ENCODE data around the gene GPR107. TPM values are rescaled to one million over a fixed set of nuclear protein-coding genes. Genes with fewer than 3 reads are reported as not detected.

The GPR107 gene
- total RNA-seq, 6 donors from 2014 or later: 26.5 to 44.4 (median 35.3) TPM

DNA sequence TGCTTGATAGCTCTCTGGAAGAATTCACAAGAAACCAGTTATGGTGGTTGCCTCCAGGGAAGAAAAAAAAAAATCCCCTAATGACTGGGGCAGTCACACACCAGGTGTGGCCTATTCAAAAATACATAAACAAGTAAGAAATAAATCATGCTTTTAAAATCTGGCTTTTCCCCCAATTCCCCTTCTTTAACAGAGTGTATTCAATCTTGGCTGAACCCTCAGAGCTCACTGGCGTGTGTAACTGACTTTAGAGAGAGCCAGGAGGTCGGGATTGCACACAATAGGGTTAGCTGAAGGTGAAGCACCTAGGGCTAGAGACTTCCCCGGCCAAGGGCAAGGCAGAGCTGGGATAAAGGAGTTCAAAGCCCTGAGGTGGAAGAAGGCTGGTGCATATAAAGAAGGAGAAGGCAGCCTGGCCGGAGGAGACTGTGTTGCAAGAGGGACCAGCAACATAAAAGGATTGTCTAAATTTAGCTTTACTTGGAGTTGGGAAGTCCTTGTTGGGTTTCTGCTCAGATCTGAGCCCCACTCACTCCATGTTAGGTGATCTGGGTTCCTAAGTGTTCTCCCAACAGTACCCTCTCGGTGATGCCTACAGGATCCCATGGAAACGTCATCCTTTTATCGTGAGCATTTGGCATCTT lies 30.4 kb upstream of the GPR107 start:
- ATAC-seq (ENCODE audit: low FRiP score in 2 of 2) (peak in 1 of 2 donors; percentile 23), DNase-seq (no peak)
- Histone ChIP-seq H3K36me3 (no peaks in the 10 kb centered on the region), H3K27me3 (no peaks in the 10 kb centered on the region), H3K4me3 (no peak overlapping the region), H3K9me3 (no peaks in the 10 kb centered on the region), H3K27ac (peak overlapping the region in 1 of 4 donors; percentile 22), H3K4me1 (peaks cover 5 to 32% (median 22%) of the 10 kb centered on the region in 4 donors)
- TF ChIP-seq POLR2AphosphoS5 (IDR thresholded peaks at IDR 0.05) (no peak), POLR2A (IDR thresholded peaks at IDR 0.05) (no peak), EP300 (IDR thresholded peaks at IDR 0.05) (no peak)
- TF ChIP-seq, protein P1, sequence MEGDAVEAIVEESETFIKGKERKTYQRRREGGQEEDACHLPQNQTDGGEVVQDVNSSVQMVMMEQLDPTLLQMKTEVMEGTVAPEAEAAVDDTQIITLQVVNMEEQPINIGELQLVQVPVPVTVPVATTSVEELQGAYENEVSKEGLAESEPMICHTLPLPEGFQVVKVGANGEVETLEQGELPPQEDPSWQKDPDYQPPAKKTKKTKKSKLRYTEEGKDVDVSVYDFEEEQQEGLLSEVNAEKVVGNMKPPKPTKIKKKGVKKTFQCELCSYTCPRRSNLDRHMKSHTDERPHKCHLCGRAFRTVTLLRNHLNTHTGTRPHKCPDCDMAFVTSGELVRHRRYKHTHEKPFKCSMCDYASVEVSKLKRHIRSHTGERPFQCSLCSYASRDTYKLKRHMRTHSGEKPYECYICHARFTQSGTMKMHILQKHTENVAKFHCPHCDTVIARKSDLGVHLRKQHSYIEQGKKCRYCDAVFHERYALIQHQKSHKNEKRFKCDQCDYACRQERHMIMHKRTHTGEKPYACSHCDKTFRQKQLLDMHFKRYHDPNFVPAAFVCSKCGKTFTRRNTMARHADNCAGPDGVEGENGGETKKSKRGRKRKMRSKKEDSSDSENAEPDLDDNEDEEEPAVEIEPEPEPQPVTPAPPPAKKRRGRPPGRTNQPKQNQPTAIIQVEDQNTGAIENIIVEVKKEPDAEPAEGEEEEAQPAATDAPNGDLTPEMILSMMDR (IDR thresholded peaks at IDR 0.05): no peak
- 77% methylated on average over 7 of the region's 7 CpGs for WGBS, 2 donors

DNA sequence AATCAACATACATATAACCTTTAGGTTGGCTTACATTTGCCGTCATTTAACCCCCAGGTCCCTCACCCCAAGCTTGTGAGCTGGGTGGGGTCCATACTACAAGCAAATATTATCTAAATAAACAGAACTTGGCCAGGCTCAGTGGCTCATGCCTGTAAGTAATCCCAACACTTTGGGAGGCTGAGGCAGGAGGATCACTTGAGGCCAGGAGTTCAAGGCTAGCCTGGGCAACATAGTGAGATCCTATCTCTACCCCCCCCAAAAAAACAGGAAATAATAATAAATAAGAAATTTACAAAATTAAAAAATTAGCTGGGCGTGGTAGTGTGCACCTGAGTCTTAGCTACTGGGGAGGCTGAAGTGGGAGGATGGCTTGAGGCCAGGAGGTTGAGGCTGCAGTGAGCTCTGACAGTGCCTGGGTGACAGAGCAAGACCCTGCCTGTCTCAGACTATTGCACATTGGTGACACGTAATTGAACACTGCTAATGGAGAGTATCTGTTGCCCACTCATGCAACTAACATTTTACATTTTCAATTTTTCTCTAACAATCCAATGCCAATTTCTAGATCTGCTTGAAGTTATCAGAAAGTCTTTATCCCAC lies 29.6 kb upstream of the GPR107 start:
- DNase-seq (no peak), ATAC-seq (ENCODE audit: low FRiP score in 2 of 2) (no peak)
- WGBS, 2 donors: 94 to 96% methylated on average over 3 of the region's 3 CpGs
- H3K27me3 ChIP-seq: no peaks in the 10 kb centered on the region
- H3K27ac ChIP-seq: peak overlapping the region in 1 of 4 donors; percentile 0
- no peaks in the 10 kb centered on the region for H3K36me3 ChIP-seq
- no peak overlapping the region for H3K4me3 ChIP-seq
- peaks cover 5 to 36% (median 21%) of the 10 kb centered on the region in 4 donors for H3K4me1 ChIP-seq
- H3K9me3 ChIP-seq: no peaks in the 10 kb centered on the region
- TF ChIP-seq POLR2A (IDR thresholded peaks at IDR 0.05) (no peak), POLR2AphosphoS5 (IDR thresholded peaks at IDR 0.05) (no peak), EP300 (IDR thresholded peaks at IDR 0.05) (no peak)
- TF ChIP-seq, protein P1 (IDR thresholded peaks at IDR 0.05): no peak

DNA sequence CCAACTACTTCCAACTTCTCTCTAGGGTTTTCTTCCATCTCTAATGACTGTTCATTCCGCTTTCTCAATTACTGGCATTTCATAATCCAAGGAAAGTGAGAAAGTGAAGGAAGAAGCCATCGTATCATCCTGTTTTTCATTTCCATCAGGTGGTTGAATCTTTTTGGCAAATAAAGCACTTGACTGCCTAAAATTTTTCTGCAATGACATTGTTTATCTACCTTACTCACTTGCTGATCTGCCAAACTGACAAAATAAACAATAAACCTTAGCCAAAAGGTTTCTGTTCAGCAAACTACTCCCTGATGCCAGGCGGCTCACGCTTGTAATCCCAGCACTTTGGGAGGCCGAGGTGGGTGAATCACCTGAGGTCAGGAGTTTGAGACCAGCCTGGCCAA lies 29.1 kb upstream of the GPR107 start:
- Histone ChIP-seq H3K4me3 (no peak overlapping the region), H3K27ac (peak overlapping the region in 1 of 4 donors; percentile 13), H3K9me3 (no peaks in the 10 kb centered on the region), H3K27me3 (no peaks in the 10 kb centered on the region), H3K4me1 (peaks cover 5 to 37% (median 21%) of the 10 kb centered on the region in 4 donors), H3K36me3 (no peaks in the 10 kb centered on the region)
- WGBS, 2 donors: 69 to 85% methylated on average over 5 of the region's 5 CpGs
- DNase-seq (no peak), ATAC-seq (ENCODE audit: low FRiP score in 2 of 2) (no peak)
- TF ChIP-seq EP300 (IDR thresholded peaks at IDR 0.05): no peak
- no peak for TF ChIP-seq POLR2AphosphoS5 (IDR thresholded peaks at IDR 0.05)
- TF ChIP-seq POLR2A (IDR thresholded peaks at IDR 0.05): no peak
- TF ChIP-seq, protein P1 (IDR thresholded peaks at IDR 0.05): no peak

DNA sequence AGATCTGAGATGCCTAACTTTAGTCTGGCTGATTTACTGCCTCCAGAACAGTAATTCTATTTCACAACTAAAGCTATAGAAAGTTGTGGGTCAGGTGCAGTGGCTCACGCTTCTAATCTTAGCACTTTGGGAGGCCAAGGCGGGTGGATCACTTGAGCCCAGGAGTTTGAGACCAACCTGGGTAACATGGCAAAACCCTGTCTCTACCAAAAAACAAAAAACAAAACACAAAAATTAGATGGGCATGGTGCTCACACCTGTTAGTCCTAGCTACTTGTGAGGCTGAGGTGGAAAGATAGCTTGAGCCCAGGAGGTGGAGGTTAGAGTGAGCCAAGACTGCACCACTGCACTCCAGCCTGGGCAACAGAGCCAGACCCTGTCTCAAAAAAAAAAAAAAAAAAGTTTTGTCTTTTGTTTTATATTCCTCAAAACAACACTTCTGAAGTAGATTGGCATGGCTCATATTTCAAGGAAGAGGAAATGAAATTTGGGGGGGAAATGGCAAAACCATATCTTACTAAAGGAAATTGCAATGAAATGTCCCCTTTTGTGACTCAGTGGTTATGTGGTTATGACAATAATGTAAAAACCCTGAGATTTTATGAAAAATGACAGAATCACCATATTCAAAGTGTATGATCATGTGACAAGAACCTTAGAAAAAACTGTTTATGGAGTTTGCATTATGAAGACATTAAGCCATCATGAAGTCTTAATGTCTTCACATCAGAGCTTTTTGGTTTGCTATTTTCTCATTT lies 26.9 kb upstream of the GPR107 start:
- WGBS, 2 donors: 74 to 75% methylated on average over 2 of the region's 2 CpGs
- Histone ChIP-seq H3K36me3 (no peaks in the 10 kb centered on the region), H3K27me3 (no peaks in the 10 kb centered on the region), H3K27ac (no peak overlapping the region), H3K4me1 (peaks cover 3 to 47% (median 38%) of the 10 kb centered on the region in 4 donors), H3K4me3 (no peak overlapping the region), H3K9me3 (no peaks in the 10 kb centered on the region)
- TF ChIP-seq EP300 (IDR thresholded peaks at IDR 0.05): no peak
- TF ChIP-seq, protein P1 (IDR thresholded peaks at IDR 0.05): no peak
- no peak for TF ChIP-seq POLR2A (IDR thresholded peaks at IDR 0.05)
- TF ChIP-seq POLR2AphosphoS5 (IDR thresholded peaks at IDR 0.05): no peak
- ATAC-seq (ENCODE audit: low FRiP score in 2 of 2): peak in 1 of 2 donors; percentile 25
- DNase-seq: no peak
